Smooth muscle cell (in vitro differentiated cells): Measurements from ENCODE around the gene MARCHF6. TPM values are rescaled to one million over a fixed set of nuclear protein-coding genes. Genes with fewer than 3 reads are reported as not detected.

Experiments
- DNase-seq: peaks from one replicate; lab custom pipeline; 2025; ENCODE audit not compliant: unreplicated experiment; lab: John Stamatoyannopoulos, UW
- H2AFZ ChIP-seq: fragments of 200-600 bp; sonication (generic); 2 replicates; pipeline ENCODE4 v1.6.0; 2016; ENCODE audit warnings: antibody characterized with exemption, low read depth, mild to moderate bottlenecking
- H3F3A ChIP-seq: fragments of 200-600 bp; sonication (generic); 2 replicates; pipeline ENCODE4 v1.6.0; 2017; ENCODE audit warnings: antibody characterized with exemption, low read depth
- H3K27ac ChIP-seq: fragments of 200-600 bp; sonication (generic); 2 replicates; pipeline ENCODE4 v1.5.1; 2016; ENCODE audit warnings: low read depth, mild to moderate bottlenecking
- H3K27me3 ChIP-seq: fragments of 200-600 bp; sonication (generic); 2 replicates; pipeline ENCODE4 v1.6.1; 2016; ENCODE audit warnings: low read depth, mild to moderate bottlenecking
- H3K36me3 ChIP-seq: fragments of 200-600 bp; sonication (generic); 2 replicates; pipeline ENCODE4 v1.5.1; 2016; ENCODE audit warnings: low read depth
- H3K4me1 ChIP-seq: fragments of 200-600 bp; sonication (generic); 2 replicates; pipeline ENCODE4 v1.5.1; 2016; ENCODE audit warnings: low read depth
- H3K4me2 ChIP-seq: fragments of 200-600 bp; sonication (generic); 2 replicates; pipeline ENCODE4 v1.6.0; 2016; ENCODE audit warnings: mild to moderate bottlenecking
- H3K4me3 ChIP-seq: fragments of 200-600 bp; sonication (generic); 2 replicates; pipeline ENCODE4 v1.5.1; 2016; ENCODE audit warnings: mild to moderate bottlenecking
- H3K79me2 ChIP-seq: fragments of 200-600 bp; sonication (generic); 2 replicates; pipeline ENCODE4 v1.6.0; 2016; ENCODE audit warnings: low read depth, mild to moderate bottlenecking
- H3K9ac ChIP-seq: fragments of 200-600 bp; sonication (generic); 2 replicates; pipeline ENCODE4 v1.6.0; 2016; ENCODE audit warnings: low read depth
- H3K9me3 ChIP-seq: fragments of 200-600 bp; sonication (generic); replicated peaks from 2 replicates; pipeline ENCODE4 v1.5.1; 2016; ENCODE audit warnings: low read depth
- H4K20me1 ChIP-seq: fragments of 200-600 bp; sonication (generic); 2 replicates; pipeline ENCODE4 v1.6.0; 2016; ENCODE audit warnings: low read depth
- WGBS: methylation state at CpG from one replicate; pipeline ENCODE4 v1.1.7; 2016; ENCODE audit warnings: low lambda C conversion rate; 5-methylcytosine and 5-hydroxymethylcytosine counted together
- polyA plus RNA-seq: library from polyadenylated mRNA; unstranded; fragments of >200 nt; fragmentation: Nextera tagmentation; extraction: Ambion mirVana; gene quantifications from 2 replicates; pipeline ENCODE4 v1.2.1, GENCODE V29; 2016
- total RNA-seq: library from RNA; depleted of rRNA; stranded (reverse); fragments of >200 nt; gene quantifications from 2 replicates; pipeline ENCODE4 v1.2.3, GENCODE V29; 2014
- TF ChIP-seq, protein P1 (sequence below): fragments of 200-600 bp; sonication (generic); IDR thresholded peaks from 2 replicates; pipeline ENCODE4 v1.5.1; 2017; ENCODE audit warnings: borderline replicate concordance, mild to moderate bottlenecking, antibody characterized with exemption; ENCODE audit not compliant: insufficient read depth, poor library complexity, severe bottlenecking

MARCHF6 gene
- total and polyA plus RNA-seq, 2 experiments from 2014 or later, result 70.0 to 106 TPM

DNA sequence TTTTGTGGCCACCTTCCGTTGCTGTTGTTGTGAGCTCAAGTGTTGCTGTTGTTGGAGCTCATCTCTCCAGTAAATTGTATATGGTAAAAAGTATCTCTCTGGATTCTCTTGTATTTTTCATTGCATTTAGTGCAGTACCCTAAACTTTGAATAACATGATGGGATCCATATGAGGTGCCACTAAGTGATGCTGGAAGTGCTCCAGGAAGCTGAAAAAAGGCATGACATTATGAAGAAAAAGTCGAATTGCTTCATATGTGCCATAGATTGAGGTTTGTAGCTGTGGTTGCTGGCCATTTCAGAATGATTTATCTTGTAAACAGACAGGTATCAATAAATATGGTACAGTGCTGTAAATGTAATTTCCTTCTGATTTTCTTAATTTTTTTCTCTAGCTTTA is 5.5 kb downstream of the MARCHF6 start:
- Histone ChIP-seq H2AFZ (no peak overlapping the region), H3K79me2 (peaks cover 100% of the 10 kb centered on the region), H4K20me1 (peaks cover 97% of the 10 kb centered on the region), H3K4me2 (no peak overlapping the region), H3K27ac (no peak overlapping the region), H3K36me3 (no peaks in the 10 kb centered on the region), H3K4me1 (peaks cover 23% of the 10 kb centered on the region), H3K9ac (no peak overlapping the region), H3F3A (no peaks in the 10 kb centered on the region), H3K9me3 (no peaks in the 10 kb centered on the region), H3K27me3 (no peaks in the 10 kb centered on the region), H3K4me3 (no peak overlapping the region)
- 96% methylated on average over 2 of the region's 2 CpGs for WGBS
- DNase-seq, result no peak
- TF ChIP-seq, protein P1, sequence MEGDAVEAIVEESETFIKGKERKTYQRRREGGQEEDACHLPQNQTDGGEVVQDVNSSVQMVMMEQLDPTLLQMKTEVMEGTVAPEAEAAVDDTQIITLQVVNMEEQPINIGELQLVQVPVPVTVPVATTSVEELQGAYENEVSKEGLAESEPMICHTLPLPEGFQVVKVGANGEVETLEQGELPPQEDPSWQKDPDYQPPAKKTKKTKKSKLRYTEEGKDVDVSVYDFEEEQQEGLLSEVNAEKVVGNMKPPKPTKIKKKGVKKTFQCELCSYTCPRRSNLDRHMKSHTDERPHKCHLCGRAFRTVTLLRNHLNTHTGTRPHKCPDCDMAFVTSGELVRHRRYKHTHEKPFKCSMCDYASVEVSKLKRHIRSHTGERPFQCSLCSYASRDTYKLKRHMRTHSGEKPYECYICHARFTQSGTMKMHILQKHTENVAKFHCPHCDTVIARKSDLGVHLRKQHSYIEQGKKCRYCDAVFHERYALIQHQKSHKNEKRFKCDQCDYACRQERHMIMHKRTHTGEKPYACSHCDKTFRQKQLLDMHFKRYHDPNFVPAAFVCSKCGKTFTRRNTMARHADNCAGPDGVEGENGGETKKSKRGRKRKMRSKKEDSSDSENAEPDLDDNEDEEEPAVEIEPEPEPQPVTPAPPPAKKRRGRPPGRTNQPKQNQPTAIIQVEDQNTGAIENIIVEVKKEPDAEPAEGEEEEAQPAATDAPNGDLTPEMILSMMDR, result no peak

DNA sequence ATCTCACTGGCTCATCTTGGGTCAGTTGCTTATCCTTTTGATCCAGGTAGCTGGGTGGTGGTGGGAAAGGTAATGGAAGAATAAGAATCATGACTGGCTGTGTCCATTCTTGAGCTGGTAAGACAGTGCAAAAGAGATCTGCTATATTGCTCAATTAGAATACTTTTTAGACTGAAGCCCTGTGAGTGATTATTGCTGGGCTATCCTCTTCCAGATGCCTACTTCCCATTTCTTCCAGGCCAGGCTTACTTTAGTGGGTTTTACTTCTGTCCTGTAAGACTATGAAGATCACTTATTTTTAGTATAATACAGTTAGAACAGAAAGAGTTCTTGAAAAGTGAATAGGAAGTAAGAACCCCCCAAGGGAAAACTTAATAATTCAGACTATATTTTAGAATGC is 7.2 kb downstream of the MARCHF6 start:
- H3K4me1 ChIP-seq, result peaks cover 18% of the 10 kb centered on the region
- TF ChIP-seq, protein P1, result no peak
- no peak overlapping the region for H2AFZ ChIP-seq
- no peak for DNase-seq
- no peaks in the 10 kb centered on the region for H3F3A ChIP-seq
- peaks cover 100% of the 10 kb centered on the region for H3K79me2 ChIP-seq
- peaks cover 100% of the 10 kb centered on the region for H4K20me1 ChIP-seq
- H3K9ac ChIP-seq, result no peak overlapping the region
- no peaks in the 10 kb centered on the region for H3K36me3 ChIP-seq
- H3K27ac ChIP-seq, result no peak overlapping the region
- H3K9me3 ChIP-seq, result no peaks in the 10 kb centered on the region
- H3K4me3 ChIP-seq, result no peak overlapping the region
- H3K4me2 ChIP-seq, result no peak overlapping the region
- H3K27me3 ChIP-seq, result no peaks in the 10 kb centered on the region

DNA sequence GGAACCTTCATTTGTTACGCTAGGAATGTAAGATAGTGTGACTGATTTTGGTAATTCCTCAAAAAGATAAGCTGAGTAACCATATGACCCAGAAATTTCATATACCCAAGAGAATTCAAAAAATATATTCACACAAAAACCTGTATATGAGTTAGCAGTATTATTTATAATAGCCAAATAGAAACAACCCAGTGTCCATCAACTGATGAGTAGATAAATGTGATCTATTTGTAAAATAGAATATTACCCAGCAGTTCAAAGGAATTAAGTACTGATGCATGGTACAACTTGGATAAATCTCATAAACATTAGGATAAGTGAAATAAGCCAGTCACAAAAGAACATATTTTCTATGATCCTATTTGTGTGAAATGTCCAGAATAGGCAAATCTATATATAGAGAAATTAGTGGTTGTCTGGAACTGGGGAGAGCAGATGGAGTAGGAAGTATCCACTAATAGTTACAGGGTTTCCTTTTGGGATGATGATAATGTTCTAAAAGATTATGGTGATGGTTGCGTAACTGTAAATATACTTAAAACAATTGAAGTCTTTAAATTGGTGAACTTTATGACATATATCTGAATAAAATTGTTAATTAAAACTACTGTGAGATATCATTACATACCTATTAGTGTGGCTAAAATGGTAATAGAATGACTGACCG is 10.2 kb downstream of the MARCHF6 start:
- peaks cover 100% of the 10 kb centered on the region for H3K79me2 ChIP-seq
- no peak overlapping the region for H3K4me3 ChIP-seq
- H3K9me3 ChIP-seq, result no peaks in the 10 kb centered on the region
- H3K4me1 ChIP-seq, result no peaks in the 10 kb centered on the region
- no peaks in the 10 kb centered on the region for H3F3A ChIP-seq
- H3K9ac ChIP-seq, result no peak overlapping the region
- H3K27me3 ChIP-seq, result no peaks in the 10 kb centered on the region
- DNase-seq, result no peak
- H3K27ac ChIP-seq, result no peak overlapping the region
- no peak overlapping the region for H2AFZ ChIP-seq
- TF ChIP-seq, protein P1, result no peak
- H3K36me3 ChIP-seq, result no peaks in the 10 kb centered on the region
- WGBS, result 99% methylated on average over 3 of the region's 3 CpGs
- no peak overlapping the region for H3K4me2 ChIP-seq
- peaks cover 100% of the 10 kb centered on the region for H4K20me1 ChIP-seq

DNA sequence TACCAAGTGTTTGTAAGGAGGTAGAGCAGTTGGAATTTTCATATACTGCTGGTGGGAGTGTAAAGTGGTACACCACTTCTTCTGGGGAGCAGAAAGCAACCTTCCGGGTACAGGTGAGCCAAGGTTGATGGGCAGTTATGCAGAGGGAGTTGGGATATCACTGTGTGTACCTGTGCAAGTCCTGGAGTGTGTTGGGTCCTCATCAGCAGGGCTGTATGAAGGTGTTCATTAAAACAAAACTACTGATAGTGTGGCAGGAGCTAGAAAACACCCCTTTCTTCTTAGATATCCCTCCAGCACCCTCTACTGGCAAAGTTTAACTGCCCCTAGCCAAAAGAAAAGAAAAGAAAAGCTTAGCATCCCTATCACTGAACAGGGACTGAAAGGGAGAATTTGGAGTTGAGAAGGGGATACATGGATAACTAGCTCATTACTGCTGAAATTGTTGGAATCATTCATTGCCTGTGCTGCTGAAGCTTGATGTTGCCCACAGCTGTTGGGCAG is 10.7 kb downstream of the MARCHF6 start:
- H3K4me1 ChIP-seq, result no peaks in the 10 kb centered on the region
- no peak overlapping the region for H2AFZ ChIP-seq
- WGBS, result 100% methylated on average over 1 of the region's 1 CpG
- H3K27ac ChIP-seq, result no peak overlapping the region
- H3K36me3 ChIP-seq, result no peaks in the 10 kb centered on the region
- no peak overlapping the region for H3K9ac ChIP-seq
- no peak overlapping the region for H3K4me3 ChIP-seq
- no peak overlapping the region for H3K4me2 ChIP-seq
- TF ChIP-seq, protein P1, result peak; percentile 11
- DNase-seq, result no peak
- no peaks in the 10 kb centered on the region for H3K27me3 ChIP-seq
- H3K79me2 ChIP-seq, result peaks cover 100% of the 10 kb centered on the region
- H3K9me3 ChIP-seq, result no peaks in the 10 kb centered on the region
- peaks cover 100% of the 10 kb centered on the region for H4K20me1 ChIP-seq
- no peaks in the 10 kb centered on the region for H3F3A ChIP-seq
